Chondrocyte (in vitro differentiated cells): Measurements from ENCODE around the gene ACSS3. TPM values are rescaled to one million over a fixed set of nuclear protein-coding genes. Genes with fewer than 3 reads are reported as not detected.

Experiments used
- DNase-seq: peaks from one replicate; pipeline ENCODE4 v3.0.0; 2021; ENCODE audit warnings: mixed read lengths, low spot score
- H3K27ac Mint-ChIP-seq: one replicate; pipeline ENCODE4 v1.8.0; 2021; ENCODE audit warnings: mild to moderate bottlenecking, moderate library complexity, mixed read lengths; ENCODE audit not compliant: unreplicated experiment
- H3K27me3 Mint-ChIP-seq: 2 replicates; pipeline ENCODE4 v1.8.0; 2021; ENCODE audit warnings: low read depth, mixed read lengths
- H3K36me3 Mint-ChIP-seq: 2 replicates; pipeline ENCODE4 v1.8.0; 2021; ENCODE audit warnings: low read depth, mixed read lengths
- H3K4me1 Mint-ChIP-seq: 2 replicates; pipeline ENCODE4 v1.8.0; 2021; ENCODE audit warnings: low read depth, mild to moderate bottlenecking, mixed read lengths
- H3K4me3 Mint-ChIP-seq: one replicate; pipeline ENCODE4 v1.8.0; 2021; ENCODE audit warnings: mild to moderate bottlenecking, moderate library complexity, mixed read lengths; ENCODE audit not compliant: unreplicated experiment
- H3K9me3 Mint-ChIP-seq: 2 replicates; pipeline ENCODE4 v1.8.0; 2021; ENCODE audit warnings: low read depth, mixed read lengths
- CTCF ChIP-seq: fragments of 200-600 bp; sonication (generic); IDR thresholded peaks from 2 replicates; pipeline ENCODE4 v1.5.0; 2021; ENCODE audit warnings: antibody characterized with exemption, mild to moderate bottlenecking, moderate library complexity
- total RNA-seq: library from RNA; stranded (reverse); gene quantifications from 3 replicates; pipeline ENCODE4 v1.2.1, GENCODE V29; 2021

Gene ACSS3
- total RNA-seq, 1 donor from 2014 or later = 2.2 TPM

DNA sequence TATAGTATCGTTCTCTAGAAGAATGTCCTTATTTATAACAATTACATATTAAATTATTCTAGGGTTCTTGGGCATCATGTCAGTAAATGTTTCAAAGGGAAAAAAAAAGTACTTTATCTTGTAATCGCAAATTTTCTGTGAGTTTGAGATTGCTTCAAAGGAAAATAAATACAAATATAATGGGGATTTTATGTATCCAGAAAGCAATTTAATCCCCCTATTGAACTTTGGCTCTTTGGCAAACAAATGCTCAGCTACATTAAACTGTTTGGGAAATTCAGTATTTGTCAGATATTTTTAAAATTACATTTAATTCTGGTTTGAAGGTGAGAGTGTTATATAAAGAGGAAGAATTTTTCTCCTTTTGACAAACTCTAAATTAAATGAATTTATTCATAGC, 8.0 kb downstream of the ACSS3 start:
- Mint-ChIP-seq H3K36me3 (no peaks in the 10 kb centered on the region), H3K4me1 (peaks cover 7% of the 10 kb centered on the region), H3K4me3 (no peak overlapping the region), H3K27me3 (no peaks in the 10 kb centered on the region), H3K9me3 (no peaks in the 10 kb centered on the region), H3K27ac (no peak overlapping the region)
- TF ChIP-seq CTCF = no peak
- no peak for DNase-seq

- Mint-ChIP-seq H3K9me3 (no peaks in the 10 kb centered on the region), H3K4me3 (no peak overlapping the region), H3K36me3 (no peaks in the 10 kb centered on the region), H3K27ac (no peak overlapping the region), H3K4me1 (peaks cover 7% of the 10 kb centered on the region), H3K27me3 (no peaks in the 10 kb centered on the region)
- no peak for TF ChIP-seq CTCF
- DNase-seq = no peak
Observed at GRCh38 chr12:81086342-81086741, 8.5 kb downstream of the ACSS3 start.

DNA sequence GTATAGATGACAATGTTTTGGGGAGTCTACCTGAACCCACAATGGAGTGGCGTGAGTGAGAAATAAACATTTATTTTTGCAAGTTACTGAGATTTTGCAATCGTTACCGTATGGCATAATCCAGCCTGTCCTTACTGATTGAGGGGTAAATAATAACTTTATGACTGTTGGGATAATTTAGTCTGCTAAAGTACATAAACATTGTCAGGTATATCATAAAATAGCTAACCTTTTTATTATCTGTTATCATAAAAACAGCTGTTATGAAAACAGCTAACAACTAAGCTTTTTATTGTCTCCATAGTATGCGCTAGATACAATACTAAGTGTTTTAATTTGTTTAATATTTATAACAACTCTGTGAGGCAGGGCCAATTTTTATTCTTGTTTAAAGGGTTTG, 10.3 kb downstream of the ACSS3 start:
- Mint-ChIP-seq H3K9me3 (no peaks in the 10 kb centered on the region), H3K36me3 (no peaks in the 10 kb centered on the region), H3K4me1 (peaks cover 7% of the 10 kb centered on the region), H3K4me3 (no peak overlapping the region), H3K27me3 (no peaks in the 10 kb centered on the region), H3K27ac (no peak overlapping the region)
- no peak for DNase-seq
- TF ChIP-seq CTCF = no peak

DNA sequence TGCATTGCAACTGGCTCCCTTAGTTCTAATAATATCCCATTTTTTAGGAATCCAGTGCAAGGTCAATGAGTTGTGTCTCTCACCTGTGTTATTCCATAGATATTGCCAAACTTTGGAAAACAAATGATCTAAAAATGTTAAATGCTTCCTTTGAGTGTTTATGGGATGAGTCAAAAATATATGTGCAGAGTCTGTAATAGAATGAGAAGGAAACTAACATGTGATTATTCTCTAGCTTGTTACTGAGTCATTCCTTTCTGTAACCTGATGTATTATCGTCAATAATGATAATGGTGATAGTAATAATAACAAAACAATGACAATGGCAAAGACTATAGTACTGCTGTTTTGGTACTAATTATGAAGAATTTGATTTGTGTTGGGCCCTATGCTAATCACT, 11.5 kb downstream of the ACSS3 start:
- DNase-seq = no peak
- Mint-ChIP-seq H3K27ac (no peak overlapping the region), H3K4me3 (no peak overlapping the region), H3K27me3 (no peaks in the 10 kb centered on the region), H3K9me3 (no peaks in the 10 kb centered on the region), H3K4me1 (peaks cover 7% of the 10 kb centered on the region), H3K36me3 (no peaks in the 10 kb centered on the region)
- TF ChIP-seq CTCF = no peak

DNA sequence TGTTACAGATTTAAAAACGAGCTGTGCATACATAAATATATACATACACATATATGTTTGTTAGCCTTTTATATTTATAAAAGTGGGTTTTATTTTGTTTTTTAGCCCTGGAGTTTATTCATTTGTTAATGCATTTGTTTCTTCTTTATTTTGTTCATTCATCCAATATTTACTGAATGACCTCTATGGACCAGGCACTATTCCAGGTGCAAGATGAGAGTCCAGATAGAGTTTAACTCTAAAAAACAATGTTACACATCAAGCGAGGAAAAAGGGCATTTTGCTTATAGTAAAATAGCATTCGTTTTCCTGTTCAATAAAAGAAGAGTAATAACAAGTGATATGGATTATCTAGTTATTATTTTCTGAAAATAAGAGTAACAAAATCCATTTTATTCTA, 14.2 kb downstream of the ACSS3 start:
- no peak overlapping the region for H3K27ac Mint-ChIP-seq
- TF ChIP-seq CTCF = no peak
- no peaks in the 10 kb centered on the region for H3K27me3 Mint-ChIP-seq
- no peak for DNase-seq
- no peaks in the 10 kb centered on the region for H3K4me1 Mint-ChIP-seq
- no peaks in the 10 kb centered on the region for H3K9me3 Mint-ChIP-seq
- no peaks in the 10 kb centered on the region for H3K36me3 Mint-ChIP-seq
- H3K4me3 Mint-ChIP-seq = no peak overlapping the region
